Cerebellar nuclear complex (tissue), 1 donor: ENCODE measurements around the gene PLEKHB1.
"Not testable (repeated sequence)": the region's sequence is repeated elsewhere in the genome, so short reads cannot be mapped to it uniquely, and the experiment has no call there.

Experiments
- DNase-seq, 2 experiments: peaks; one replicate each; lab custom pipeline; 2025; lab: John Stamatoyannopoulos, UW

The PLEKHB1 gene

GRCh38 chr11:73676552-73676951 is 30.2 kb downstream of the PLEKHB1 start:
- not testable (repeated sequence) for DNase-seq

GRCh38 chr11:73680687-73681086 is 34.3 kb downstream of the PLEKHB1 start:
- no peak for DNase-seq

GRCh38 chr11:73693899-73694525 is 47.6 kb downstream of the PLEKHB1 start:
- no peak for DNase-seq

GRCh38 chr11:73705053-73705452 is 58.7 kb downstream of the PLEKHB1 start:
- no peak for DNase-seq

- no peak for DNase-seq
Observed at GRCh38 chr11:73710964-73711363, 64.6 kb downstream of the PLEKHB1 start.
